ENCODE results near the gene PAK6.

Gene PAK6

GRCh38 chr15:40300367-40300766, 61.5 kb downstream of the PAK6 start:
- Histone ChIP-seq H3K4me3 (ENCODE audit: insufficient read depth, low read depth, low read length) (no peak overlapping the region), H3K4me1 (ENCODE audit: control insufficient read depth, insufficient read depth, low read length) (no peaks in the 10 kb centered on the region), H3K36me3 (ENCODE audit: control insufficient read depth, insufficient read depth, low read length) (no peaks in the 10 kb centered on the region), H3K9me3 (ENCODE audit: control insufficient read depth, low read length) (peaks cover 3% of the 10 kb centered on the region), H3K27ac (ENCODE audit: insufficient read depth, low read depth, low read length, poor library complexity, severe bottlenecking) (no peak overlapping the region), H3K27me3 (ENCODE audit: control insufficient read depth, insufficient read depth, low read length, poor library complexity, severe bottlenecking) (no peaks in the 10 kb centered on the region)
- WGBS, 2 experiments, result 95 to 100% methylated on average over 1 of the region's 2 CpGs

- Histone ChIP-seq H3K4me3 (ENCODE audit: insufficient read depth, low read depth, low read length) (no peak overlapping the region), H3K27me3 (ENCODE audit: control insufficient read depth, insufficient read depth, low read length, poor library complexity, severe bottlenecking) (no peaks in the 10 kb centered on the region), H3K9me3 (ENCODE audit: control insufficient read depth, low read length) (peaks cover 3% of the 10 kb centered on the region), H3K36me3 (ENCODE audit: control insufficient read depth, insufficient read depth, low read length) (no peaks in the 10 kb centered on the region), H3K4me1 (ENCODE audit: control insufficient read depth, insufficient read depth, low read length) (no peaks in the 10 kb centered on the region), H3K27ac (ENCODE audit: insufficient read depth, low read depth, low read length, poor library complexity, severe bottlenecking) (no peak overlapping the region)
- WGBS, 2 experiments, result 89 to 91% methylated on average over 2 of the region's 2 CpGs
These were observed 61.9 kb downstream of the PAK6 start for GRCh38 chr15:40300771-40301170.

DNA sequence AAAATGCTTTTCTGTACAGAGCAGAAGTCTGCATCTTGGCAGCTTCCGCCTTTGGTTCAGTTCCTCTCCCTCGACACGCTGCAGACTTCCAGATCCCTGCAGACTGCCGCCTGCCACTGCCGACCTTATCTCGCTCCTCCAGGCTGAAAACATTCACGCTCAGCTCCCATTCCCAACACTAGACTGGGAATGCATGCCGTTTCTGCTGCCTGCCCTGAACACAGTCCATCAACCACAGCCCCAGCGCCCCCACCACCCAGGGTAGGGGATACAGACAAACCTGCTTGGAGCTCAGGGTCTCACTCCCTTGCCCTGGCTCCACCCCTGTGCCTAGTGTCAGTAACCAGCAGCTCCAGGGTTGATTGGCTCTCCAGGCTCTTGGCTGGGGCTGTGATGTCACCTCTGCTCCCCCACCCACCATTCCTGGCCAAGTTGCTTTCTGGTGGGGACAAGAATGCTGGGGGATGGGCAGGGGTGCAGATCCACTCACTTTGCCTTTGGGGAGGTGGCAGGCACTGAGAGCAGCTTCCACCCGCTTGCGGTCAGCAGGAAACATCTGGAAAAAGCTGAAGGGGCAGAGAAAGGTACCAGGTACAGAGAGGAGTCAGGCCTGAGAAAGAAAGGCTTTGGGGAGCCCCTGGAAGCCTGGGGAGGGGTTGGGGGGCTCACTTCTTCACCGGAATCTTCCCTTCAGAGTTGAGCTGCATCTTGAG, 62.8 kb downstream of the PAK6 start:
- 71 to 76% methylated on average over 12 of the region's 12 CpGs for WGBS, 2 experiments
- H3K9me3 ChIP-seq (ENCODE audit: control insufficient read depth, low read length), result peaks cover 3% of the 10 kb centered on the region
- H3K4me3 ChIP-seq (ENCODE audit: insufficient read depth, low read depth, low read length), result no peak overlapping the region
- no peaks in the 10 kb centered on the region for H3K4me1 ChIP-seq (ENCODE audit: control insufficient read depth, insufficient read depth, low read length)
- no peaks in the 10 kb centered on the region for H3K27me3 ChIP-seq (ENCODE audit: control insufficient read depth, insufficient read depth, low read length, poor library complexity, severe bottlenecking)
- no peak overlapping the region for H3K27ac ChIP-seq (ENCODE audit: insufficient read depth, low read depth, low read length, poor library complexity, severe bottlenecking)
- H3K36me3 ChIP-seq (ENCODE audit: control insufficient read depth, insufficient read depth, low read length), result no peaks in the 10 kb centered on the region

DNA sequence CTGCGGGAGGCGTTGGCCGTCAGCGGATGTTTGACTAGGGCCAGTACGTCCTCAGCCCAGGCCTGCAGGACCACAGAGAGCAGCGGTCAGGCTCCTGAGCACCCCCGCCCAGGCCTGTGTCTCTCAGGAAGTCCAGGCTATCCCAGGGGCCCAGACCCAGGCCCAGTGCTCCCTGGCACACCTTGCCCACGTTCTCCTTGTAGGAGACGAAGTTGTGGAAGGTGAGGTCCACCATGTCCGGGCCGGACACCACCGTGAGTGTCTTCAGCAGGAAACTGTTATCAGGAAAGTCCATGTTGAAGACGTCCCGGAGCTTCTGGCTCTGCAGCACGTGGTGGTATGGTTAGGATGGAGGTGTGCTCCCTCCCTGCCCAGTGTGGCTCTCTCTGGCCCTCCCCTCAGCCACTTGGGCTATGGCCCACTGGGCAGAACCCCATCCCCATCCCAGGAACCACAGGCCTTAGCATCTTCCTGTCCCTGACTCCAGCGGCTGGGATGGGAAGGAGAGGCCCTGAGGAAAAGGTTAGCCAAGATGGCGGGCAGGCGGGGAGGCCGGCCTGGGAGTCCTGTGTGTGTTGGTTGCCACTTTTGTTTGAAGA, 63.5 kb downstream of the PAK6 start:
- Histone ChIP-seq H3K4me3 (ENCODE audit: insufficient read depth, low read depth, low read length) (no peak overlapping the region), H3K27me3 (ENCODE audit: control insufficient read depth, insufficient read depth, low read length, poor library complexity, severe bottlenecking) (no peaks in the 10 kb centered on the region), H3K9me3 (ENCODE audit: control insufficient read depth, low read length) (peaks cover 3% of the 10 kb centered on the region), H3K4me1 (ENCODE audit: control insufficient read depth, insufficient read depth, low read length) (peaks cover 3% of the 10 kb centered on the region), H3K36me3 (ENCODE audit: control insufficient read depth, insufficient read depth, low read length) (no peaks in the 10 kb centered on the region), H3K27ac (ENCODE audit: insufficient read depth, low read depth, low read length, poor library complexity, severe bottlenecking) (no peak overlapping the region)
- WGBS, 2 experiments, result 94 to 95% methylated on average over 19 of the region's 19 CpGs

GRCh38 chr15:40302981-40303380, 64.1 kb downstream of the PAK6 start:
- 84 to 96% methylated on average over 10 to 11 of the region's 11 CpGs for WGBS, 2 experiments
- Histone ChIP-seq H3K9me3 (ENCODE audit: control insufficient read depth, low read length) (peaks cover 3% of the 10 kb centered on the region), H3K27me3 (ENCODE audit: control insufficient read depth, insufficient read depth, low read length, poor library complexity, severe bottlenecking) (no peaks in the 10 kb centered on the region), H3K27ac (ENCODE audit: insufficient read depth, low read depth, low read length, poor library complexity, severe bottlenecking) (no peak overlapping the region), H3K36me3 (ENCODE audit: control insufficient read depth, insufficient read depth, low read length) (no peaks in the 10 kb centered on the region), H3K4me3 (ENCODE audit: insufficient read depth, low read depth, low read length) (no peak overlapping the region), H3K4me1 (ENCODE audit: control insufficient read depth, insufficient read depth, low read length) (peaks cover 6% of the 10 kb centered on the region)

GRCh38 chr15:40303576-40303975, 64.7 kb downstream of the PAK6 start:
- Histone ChIP-seq H3K9me3 (ENCODE audit: control insufficient read depth, low read length) (peaks cover 3% of the 10 kb centered on the region), H3K27ac (ENCODE audit: insufficient read depth, low read depth, low read length, poor library complexity, severe bottlenecking) (no peak overlapping the region), H3K27me3 (ENCODE audit: control insufficient read depth, insufficient read depth, low read length, poor library complexity, severe bottlenecking) (no peaks in the 10 kb centered on the region), H3K36me3 (ENCODE audit: control insufficient read depth, insufficient read depth, low read length) (no peaks in the 10 kb centered on the region), H3K4me3 (ENCODE audit: insufficient read depth, low read depth, low read length) (no peak overlapping the region), H3K4me1 (ENCODE audit: control insufficient read depth, insufficient read depth, low read length) (peaks cover 6% of the 10 kb centered on the region)
- WGBS, 2 experiments, result 87 to 88% methylated on average over 2 of the region's 2 CpGs

DNA sequence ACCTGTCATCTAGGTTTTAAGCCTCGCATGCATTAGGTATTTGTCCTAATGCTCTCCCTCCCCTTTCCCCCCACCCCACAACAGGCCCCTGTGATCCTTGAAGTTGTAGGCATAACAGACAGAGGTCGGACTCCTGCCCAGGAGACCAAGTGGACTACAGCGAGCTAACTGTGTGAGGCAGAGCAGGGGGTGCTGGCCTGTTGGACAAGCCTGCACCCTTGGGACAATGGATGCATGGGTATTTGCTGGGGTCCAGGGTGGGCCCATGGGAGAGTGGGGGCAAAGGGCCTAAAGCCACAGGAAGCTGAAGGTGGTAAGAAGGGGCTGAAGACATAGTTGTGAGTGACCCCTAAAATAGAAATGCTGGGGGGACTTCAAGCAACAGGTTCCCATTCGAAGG, 66.4 kb downstream of the PAK6 start:
- 91 to 92% methylated on average over 4 of the region's 4 CpGs for WGBS, 2 experiments
- Histone ChIP-seq H3K4me1 (ENCODE audit: control insufficient read depth, insufficient read depth, low read length) (peaks cover 15% of the 10 kb centered on the region), H3K9me3 (ENCODE audit: control insufficient read depth, low read length) (peaks cover 2% of the 10 kb centered on the region), H3K27ac (ENCODE audit: insufficient read depth, low read depth, low read length, poor library complexity, severe bottlenecking) (no peak overlapping the region), H3K4me3 (ENCODE audit: insufficient read depth, low read depth, low read length) (no peak overlapping the region), H3K36me3 (ENCODE audit: control insufficient read depth, insufficient read depth, low read length) (no peaks in the 10 kb centered on the region), H3K27me3 (ENCODE audit: control insufficient read depth, insufficient read depth, low read length, poor library complexity, severe bottlenecking) (no peaks in the 10 kb centered on the region)

- Histone ChIP-seq H3K27me3 (ENCODE audit: control insufficient read depth, insufficient read depth, low read length, poor library complexity, severe bottlenecking) (peaks cover 4% of the 10 kb centered on the region), H3K27ac (ENCODE audit: insufficient read depth, low read depth, low read length, poor library complexity, severe bottlenecking) (no peak overlapping the region)
- WGBS, 2 experiments, result 91 to 95% methylated on average over 5 of the region's 5 CpGs
These were observed 67.5 kb downstream of the PAK6 start for GRCh38 chr15:40306371-40306770.

GRCh38 chr15:40306908-40307307, 68.0 kb downstream of the PAK6 start:
- H3K9me3 ChIP-seq (ENCODE audit: control insufficient read depth, low read length), result no peaks in the 10 kb centered on the region
- peaks cover 15% of the 10 kb centered on the region for H3K4me1 ChIP-seq (ENCODE audit: control insufficient read depth, insufficient read depth, low read length)
- H3K4me3 ChIP-seq (ENCODE audit: insufficient read depth, low read depth, low read length), result no peak overlapping the region
- no peak overlapping the region for H3K27ac ChIP-seq (ENCODE audit: insufficient read depth, low read depth, low read length, poor library complexity, severe bottlenecking)
- H3K36me3 ChIP-seq (ENCODE audit: control insufficient read depth, insufficient read depth, low read length), result no peaks in the 10 kb centered on the region
- WGBS, 2 experiments, result 63 to 73% methylated on average over 7 of the region's 7 CpGs
- H3K27me3 ChIP-seq (ENCODE audit: control insufficient read depth, insufficient read depth, low read length, poor library complexity, severe bottlenecking), result peaks cover 8% of the 10 kb centered on the region

More at GRCh38 chr15:40306371-40306770, 67.5 kb downstream of the PAK6 start:
- Histone ChIP-seq H3K9me3 (ENCODE audit: control insufficient read depth, low read length) (no peaks in the 10 kb centered on the region), H3K36me3 (ENCODE audit: control insufficient read depth, insufficient read depth, low read length) (no peaks in the 10 kb centered on the region), H3K4me1 (ENCODE audit: control insufficient read depth, insufficient read depth, low read length) (peaks cover 15% of the 10 kb centered on the region), H3K4me3 (ENCODE audit: insufficient read depth, low read depth, low read length) (no peak overlapping the region)

GRCh38 chr15:40307421-40308211, 68.8 kb downstream of the PAK6 start, which contains the start of gene PLCB2:
Gene PLCB2 (minus strand): TSS chr15:40307935. CDS start chr15:40307672, 263 bp downstream.
- H3K27me3 ChIP-seq (ENCODE audit: control insufficient read depth, insufficient read depth, low read length, poor library complexity, severe bottlenecking), result peaks cover 8% of the 10 kb centered on the region
- 63 to 67% methylated on average over 14 of the region's 15 CpGs for WGBS, 2 experiments

More at GRCh38 chr15:40307421-40308211, 68.8 kb downstream of the PAK6 start, which contains the start of gene PLCB2:
- Histone ChIP-seq H3K36me3 (ENCODE audit: control insufficient read depth, insufficient read depth, low read length) (no peaks in the 10 kb centered on the region), H3K27ac (ENCODE audit: insufficient read depth, low read depth, low read length, poor library complexity, severe bottlenecking) (no peak within 1 kb of the TSS), H3K9me3 (ENCODE audit: control insufficient read depth, low read length) (no peaks in the 10 kb centered on the region), H3K4me3 (ENCODE audit: insufficient read depth, low read depth, low read length) (no peak within 1 kb of the TSS), H3K4me1 (ENCODE audit: control insufficient read depth, insufficient read depth, low read length) (peaks cover 15% of the 10 kb centered on the region)
